Upper lobe of left lung (tissue), 6 donors: ENCODE data around the gene FGF3. TPM values are rescaled to one million over a fixed set of nuclear protein-coding genes. Genes with fewer than 3 reads are reported as not detected.

Experiments used
- ATAC-seq, 2 donors: fragments of 200-7000 bp; cut with Tn5 transposase; one replicate each; pipeline ENCODE4 v1.9.1; 2022; ENCODE audit warnings: mild to moderate bottlenecking in 2 of 2, moderate library complexity in 2 of 2; ENCODE audit not compliant: low FRiP score in 2 of 2
- DNase-seq, 2 donors: peaks; one replicate each; pipeline ENCODE4 v3.0.0-alpha.2; 2019 to 2020
- H3K27ac ChIP-seq, 4 donors: fragments of 200-600 bp; sonication (generic); one replicate each; pipeline ENCODE4 v1.5.1; 2016 to 2019
- H3K27me3 ChIP-seq, 4 donors: fragments of 200-600 bp; sonication (generic); one replicate each; pipeline ENCODE4 v1.5.1; 2017 to 2019
- H3K36me3 ChIP-seq, 4 donors: fragments of 200-600 bp; sonication (generic); one replicate each; pipeline ENCODE4 v1.5.1; 2016 to 2019
- H3K4me1 ChIP-seq, 4 donors: fragments of 200-600 bp; sonication (generic); one replicate each; pipeline ENCODE4 v1.5.1; 2018 to 2019
- H3K4me3 ChIP-seq, 4 donors: fragments of 200-600 bp; sonication (generic); one replicate each; pipeline ENCODE4 v1.5.1; 2017 to 2019; ENCODE audit warnings: mild to moderate bottlenecking in 2 of 4, moderate library complexity in 1 of 4
- H3K9me3 ChIP-seq, 4 donors: fragments of 200-600 bp; sonication (generic); one replicate each; pipeline ENCODE4 v1.5.1; 2018 to 2019
- EP300 ChIP-seq, 4 donors: sonication (generic); formaldehyde crosslinking; IDR thresholded peaks; one replicate each; pipeline ENCODE4 v1.5.1; 2017; ENCODE audit warnings: antibody characterized with exemption in 4 of 4, control low read depth in 2 of 4
- POLR2A ChIP-seq, 4 donors: fragments of 450-650 bp; IDR thresholded peaks; one replicate each; pipeline ENCODE4 v1.5.1; 2016 to 2017; ENCODE audit warnings: antibody characterized with exemption in 4 of 4, mild to moderate bottlenecking in 2 of 4
- POLR2AphosphoS5 ChIP-seq, 2 donors: sonication (generic); formaldehyde crosslinking; IDR thresholded peaks; one replicate each; pipeline ENCODE4 v1.5.1; 2017; ENCODE audit warnings: antibody characterized with exemption in 2 of 2
- WGBS, 2 donors: methylation state at CpG; one replicate each; pipeline ENCODE4 v1.1.5; 2017 to 2018; 5-methylcytosine and 5-hydroxymethylcytosine counted together
- total RNA-seq, 6 donors: library from RNA; depleted of rRNA in 4 of 6; stranded (reverse); fragments of >200 nt in 4 of 6; gene quantifications; one replicate each; pipeline versions ENCODE4 v1.1.0 to v1.2.1, GENCODE V29; 2016 to 2021
- TF ChIP-seq, protein P1 (sequence below), 6 experiments: fragments of 450-650 bp in 4 of 6; fragments of 200-600 bp in 2 of 6; sonication (generic) in 2 of 6; IDR thresholded peaks; one replicate each; pipeline ENCODE4 v1.5.1; 2016 to 2019; ENCODE audit warnings: antibody characterized with exemption in 6 of 6
- donor health status: DM: no; HTN: no; CAD: no; lungs with moderate emphysema.
- donor health status: DM: no; HTN: yes; CAD: no; lungs with severe emphysema.

Gene FGF3
- total RNA-seq, 6 donors from 2014 or later, result not detected

DNA sequence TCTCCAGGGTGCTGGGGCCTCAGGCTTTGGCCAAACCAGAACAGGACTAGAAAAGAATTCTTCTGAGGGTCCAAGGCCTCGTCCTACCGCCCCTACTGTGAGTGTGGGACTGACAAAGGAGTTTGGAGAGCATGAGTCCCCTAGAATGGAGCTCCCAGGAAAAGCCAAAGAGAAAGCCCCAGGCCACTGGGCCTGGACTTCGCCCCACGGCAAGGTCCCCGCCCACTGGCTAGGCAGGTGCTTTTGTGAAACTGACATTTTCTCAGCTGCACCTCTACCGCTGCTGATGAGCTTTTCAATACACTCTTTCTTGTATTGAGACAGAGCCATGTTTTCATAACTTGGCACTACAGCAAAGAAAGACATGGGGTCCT is 9.7 kb upstream of the FGF3 start:
- Histone ChIP-seq H3K9me3 (peaks cover 0 to 8% (median 0%) of the 10 kb centered on the region in 4 donors), H3K36me3 (no peaks in the 10 kb centered on the region), H3K27me3 (no peaks in the 10 kb centered on the region), H3K4me3 (no peak overlapping the region), H3K27ac (no peak overlapping the region), H3K4me1 (no peaks in the 10 kb centered on the region)
- peak in 1 of 2 donors; percentile 27 for DNase-seq
- 85 to 93% methylated on average over 4 to 6 of the region's 6 CpGs for WGBS, 2 donors
- TF ChIP-seq POLR2AphosphoS5 (IDR thresholded peaks at IDR 0.05), result no peak
- ATAC-seq, result no peak

DNA sequence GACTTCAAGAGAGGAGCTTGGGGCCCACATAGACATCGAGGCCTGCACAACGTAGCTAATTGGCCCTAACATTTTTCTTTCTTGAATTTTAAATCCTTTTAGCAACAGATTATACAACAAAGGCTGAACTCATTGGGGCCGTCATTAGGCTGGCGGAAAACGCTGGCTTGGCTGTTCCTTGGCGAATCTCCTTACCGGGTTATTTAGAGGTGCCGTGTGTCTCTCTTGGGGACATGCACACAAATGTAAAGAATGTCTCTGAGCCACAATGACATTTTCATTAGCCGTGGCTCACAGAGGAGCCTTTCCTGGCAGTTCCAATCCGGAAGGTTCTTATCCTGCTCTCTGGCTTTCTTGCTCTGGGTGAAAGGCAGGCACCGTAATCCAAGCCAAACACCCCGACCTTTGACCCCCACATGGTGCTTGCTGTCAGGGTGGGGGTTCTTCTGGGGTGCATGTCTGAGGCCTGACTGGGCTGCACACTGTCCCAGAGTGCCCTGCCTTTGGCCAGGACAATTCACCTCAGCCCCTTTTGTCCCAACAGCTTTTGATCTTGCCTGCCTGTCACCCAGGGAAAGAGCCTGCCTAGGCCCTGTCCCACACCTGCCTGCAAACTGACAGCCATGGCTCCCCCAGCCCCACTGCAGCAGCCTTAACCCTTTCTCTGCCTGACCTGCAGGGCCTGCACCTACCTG is 9.2 kb upstream of the FGF3 start:
- Histone ChIP-seq H3K4me1 (no peaks in the 10 kb centered on the region), H3K27ac (no peak overlapping the region), H3K9me3 (peaks cover 0 to 8% (median 0%) of the 10 kb centered on the region in 4 donors), H3K27me3 (no peaks in the 10 kb centered on the region), H3K4me3 (no peak overlapping the region), H3K36me3 (no peaks in the 10 kb centered on the region)
- WGBS, 2 donors, result 71 to 77% methylated on average over 12 of the region's 12 CpGs
- TF ChIP-seq POLR2AphosphoS5 (IDR thresholded peaks at IDR 0.05) (no peak), EP300 (IDR thresholded peaks at IDR 0.05) (no peak)
- DNase-seq, result no peak
- no peak for ATAC-seq

DNA sequence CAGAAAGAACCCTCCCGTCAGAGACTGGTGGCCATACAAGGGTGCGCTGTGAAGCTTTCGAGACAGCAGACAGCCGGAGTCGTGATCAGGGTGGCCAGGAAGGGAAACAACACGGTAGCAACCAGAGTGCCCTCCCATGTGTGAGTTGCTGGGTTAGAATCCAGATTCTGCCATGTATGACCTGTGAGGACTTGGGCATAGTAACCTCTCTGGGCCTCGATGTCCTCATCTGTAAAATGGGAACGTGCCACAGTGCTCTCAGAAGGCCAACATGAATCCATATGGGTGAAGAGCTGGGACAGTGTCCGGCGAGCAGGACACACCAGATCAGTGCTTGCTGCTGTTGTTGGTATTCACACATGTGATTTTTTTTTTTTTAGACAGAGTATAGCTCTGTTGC is 7.6 kb upstream of the FGF3 start:
- Histone ChIP-seq H3K4me1 (no peaks in the 10 kb centered on the region), H3K9me3 (peaks cover 0 to 8% (median 0%) of the 10 kb centered on the region in 4 donors), H3K27me3 (no peaks in the 10 kb centered on the region), H3K4me3 (no peak overlapping the region), H3K36me3 (no peaks in the 10 kb centered on the region), H3K27ac (no peak overlapping the region)
- 89 to 90% methylated on average over 10 of the region's 10 CpGs for WGBS, 2 donors
- no peak for ATAC-seq
- no peak for DNase-seq
- TF ChIP-seq POLR2A (IDR thresholded peaks at IDR 0.05) (no peak), POLR2AphosphoS5 (IDR thresholded peaks at IDR 0.05) (no peak), EP300 (IDR thresholded peaks at IDR 0.05) (no peak)
- TF ChIP-seq, protein P1, sequence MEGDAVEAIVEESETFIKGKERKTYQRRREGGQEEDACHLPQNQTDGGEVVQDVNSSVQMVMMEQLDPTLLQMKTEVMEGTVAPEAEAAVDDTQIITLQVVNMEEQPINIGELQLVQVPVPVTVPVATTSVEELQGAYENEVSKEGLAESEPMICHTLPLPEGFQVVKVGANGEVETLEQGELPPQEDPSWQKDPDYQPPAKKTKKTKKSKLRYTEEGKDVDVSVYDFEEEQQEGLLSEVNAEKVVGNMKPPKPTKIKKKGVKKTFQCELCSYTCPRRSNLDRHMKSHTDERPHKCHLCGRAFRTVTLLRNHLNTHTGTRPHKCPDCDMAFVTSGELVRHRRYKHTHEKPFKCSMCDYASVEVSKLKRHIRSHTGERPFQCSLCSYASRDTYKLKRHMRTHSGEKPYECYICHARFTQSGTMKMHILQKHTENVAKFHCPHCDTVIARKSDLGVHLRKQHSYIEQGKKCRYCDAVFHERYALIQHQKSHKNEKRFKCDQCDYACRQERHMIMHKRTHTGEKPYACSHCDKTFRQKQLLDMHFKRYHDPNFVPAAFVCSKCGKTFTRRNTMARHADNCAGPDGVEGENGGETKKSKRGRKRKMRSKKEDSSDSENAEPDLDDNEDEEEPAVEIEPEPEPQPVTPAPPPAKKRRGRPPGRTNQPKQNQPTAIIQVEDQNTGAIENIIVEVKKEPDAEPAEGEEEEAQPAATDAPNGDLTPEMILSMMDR (IDR thresholded peaks at IDR 0.05), result no peak

DNA sequence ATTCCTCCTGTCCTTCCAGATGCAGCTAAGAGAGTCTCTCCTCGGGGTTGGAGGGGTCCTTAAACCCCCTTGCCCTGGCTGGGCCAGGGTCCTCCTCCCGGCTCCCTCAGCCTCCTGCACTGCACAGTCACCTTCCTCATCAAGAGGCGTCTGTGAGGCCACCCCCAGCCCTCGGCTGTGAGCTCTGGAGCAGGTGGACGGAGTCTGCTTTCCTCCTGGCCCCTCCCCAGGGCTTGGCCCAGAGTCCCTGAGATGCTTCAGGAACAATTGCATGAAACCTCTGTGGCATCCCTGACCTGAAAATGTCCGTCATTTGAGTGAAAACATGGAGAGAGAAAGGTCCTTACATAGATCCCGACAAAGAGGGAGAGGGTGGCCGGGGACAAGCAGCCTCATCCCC is 6.7 kb upstream of the FGF3 start:
- TF ChIP-seq EP300 (IDR thresholded peaks at IDR 0.05) (no peak), POLR2AphosphoS5 (IDR thresholded peaks at IDR 0.05) (no peak), POLR2A (IDR thresholded peaks at IDR 0.05) (no peak)
- no peaks in the 10 kb centered on the region for H3K4me1 ChIP-seq
- H3K27me3 ChIP-seq, result no peaks in the 10 kb centered on the region

DNA sequence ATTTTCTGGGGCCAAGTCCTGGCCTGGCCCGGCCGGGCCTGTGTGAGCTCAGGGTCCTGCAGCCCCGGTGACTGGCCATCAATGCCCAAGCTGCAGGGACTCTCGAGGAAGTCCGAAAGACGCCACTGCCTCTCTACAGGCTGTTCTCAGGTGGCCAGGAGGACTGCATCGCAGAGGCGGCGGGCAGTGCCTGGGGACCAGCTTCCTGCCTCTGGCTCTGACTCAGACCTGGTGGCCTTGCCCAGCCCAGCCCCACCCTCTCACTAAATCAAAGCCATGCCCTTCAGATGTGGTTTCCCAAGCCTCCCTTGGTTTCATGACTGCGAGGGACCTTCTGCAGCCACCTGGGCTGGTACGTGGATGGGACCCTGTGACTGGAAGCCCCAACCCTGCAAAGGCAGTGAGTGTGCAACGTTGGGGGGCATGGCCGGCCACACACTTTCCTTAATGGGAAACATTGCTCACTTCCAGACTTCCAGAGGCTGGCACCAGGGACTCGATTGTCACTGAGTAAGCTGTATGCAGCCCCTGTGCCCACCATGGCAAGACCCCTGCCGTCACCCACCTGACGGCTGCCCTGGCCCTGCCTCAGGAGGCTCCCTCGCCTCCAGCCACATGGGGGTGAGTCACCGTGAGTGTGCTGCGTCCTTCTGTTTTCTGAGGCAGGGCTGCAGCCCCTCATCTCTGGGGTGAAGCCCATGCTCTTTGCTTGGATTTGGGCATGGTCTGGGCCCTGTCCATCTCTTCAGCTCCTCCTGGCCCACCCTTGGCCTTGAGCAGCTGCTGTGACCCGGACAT is 6.0 kb upstream of the FGF3 start:
- no peak for TF ChIP-seq POLR2AphosphoS5 (IDR thresholded peaks at IDR 0.05)
- no peak for TF ChIP-seq POLR2A (IDR thresholded peaks at IDR 0.05)
- TF ChIP-seq, protein P1 (IDR thresholded peaks at IDR 0.05), result no peak
- no peak for TF ChIP-seq EP300 (IDR thresholded peaks at IDR 0.05)
- WGBS, 2 donors, result 72 to 82% methylated on average over 2 to 20 of the region's 20 CpGs
- Histone ChIP-seq H3K4me3 (no peak overlapping the region), H3K27ac (no peak overlapping the region), H3K4me1 (no peaks in the 10 kb centered on the region), H3K27me3 (peaks cover 0 to 3% (median 0%) of the 10 kb centered on the region in 4 donors), H3K9me3 (peaks cover 0 to 8% (median 0%) of the 10 kb centered on the region in 4 donors), H3K36me3 (no peaks in the 10 kb centered on the region)
- ATAC-seq, result no peak
- DNase-seq, result peak in 1 of 2 donors; percentile 61

More for the DNA sequence above, 6.7 kb upstream of the FGF3 start:
- Histone ChIP-seq H3K9me3 (peaks cover 0 to 8% (median 0%) of the 10 kb centered on the region in 4 donors), H3K36me3 (no peaks in the 10 kb centered on the region), H3K4me3 (no peak overlapping the region), H3K27ac (no peak overlapping the region)
- no peak for ATAC-seq
- WGBS, 2 donors, result 48 to 54% methylated on average over 4 to 8 of the region's 8 CpGs
- DNase-seq, result no peak

DNA sequence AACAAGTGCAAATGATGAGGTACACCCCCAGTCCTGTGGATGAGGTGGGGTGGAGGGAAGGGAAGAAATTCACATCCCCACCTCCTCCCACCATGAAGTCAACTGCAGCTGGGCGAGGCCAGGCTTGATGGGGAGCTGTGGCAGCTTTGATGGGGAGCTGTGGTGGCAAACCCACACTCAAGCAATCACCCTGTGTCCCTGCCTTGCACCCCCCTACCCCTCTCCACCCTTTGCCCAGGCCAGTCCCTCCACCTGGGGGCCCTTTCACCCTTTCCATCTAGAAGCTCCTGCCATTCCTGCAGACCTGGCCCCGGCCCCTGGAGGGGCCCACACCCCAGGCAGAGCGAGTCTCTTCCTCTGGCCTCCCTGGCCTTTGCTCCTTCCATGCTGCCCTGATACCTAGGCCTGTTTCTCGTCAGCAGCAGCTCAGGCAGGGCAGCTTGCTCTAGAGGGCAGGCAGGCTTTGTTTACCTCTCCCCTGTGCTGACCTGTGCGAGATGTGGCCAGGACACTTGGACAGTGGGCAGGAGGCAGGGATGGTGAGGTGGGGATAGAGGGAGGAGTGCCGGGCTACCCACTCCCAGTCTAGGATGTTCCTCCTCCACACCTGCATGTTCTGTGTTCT is 4.5 kb upstream of the FGF3 start:
- WGBS, 2 donors, result 49 to 65% methylated on average over 4 to 6 of the region's 6 CpGs
- H3K27ac ChIP-seq, result no peak overlapping the region
- peaks cover 0 to 11% (median 5%) of the 10 kb centered on the region in 4 donors for H3K27me3 ChIP-seq

More for the DNA sequence above, 4.5 kb upstream of the FGF3 start:
- no peaks in the 10 kb centered on the region for H3K36me3 ChIP-seq
- DNase-seq (no peak), ATAC-seq (no peak)
- H3K4me1 ChIP-seq, result peaks cover 0 to 6% (median 0%) of the 10 kb centered on the region in 4 donors
- TF ChIP-seq EP300 (IDR thresholded peaks at IDR 0.05) (no peak), POLR2A (IDR thresholded peaks at IDR 0.05) (no peak), POLR2AphosphoS5 (IDR thresholded peaks at IDR 0.05) (no peak)
- TF ChIP-seq, protein P1 (IDR thresholded peaks at IDR 0.05), result no peak
- H3K9me3 ChIP-seq, result peaks cover 0 to 8% (median 0%) of the 10 kb centered on the region in 4 donors
- no peak overlapping the region for H3K4me3 ChIP-seq
